Tibial artery (tissue), 4 donors: ENCODE results near the gene SPTBN4.

Source experiments
- DNase-seq, 2 donors: peaks; one replicate each; pipeline ENCODE4 v3.0.0-alpha.2; 2019
- H3K27ac ChIP-seq, 2 donors: fragments of 200-600 bp; sonication (generic) in 1 of 2; 1 replicate in 1 of 2; 2 replicates in 1 of 2; pipeline ENCODE4 v1.5.1; 2018 to 2019; ENCODE audit warnings: mild to moderate bottlenecking in 1 of 2
- H3K27me3 ChIP-seq, 2 donors: fragments of 200-600 bp; sonication (generic) in 1 of 2; one replicate each; pipeline versions ENCODE4 v1.5.1 to v1.6.0; 2016 to 2019
- H3K36me3 ChIP-seq, 3 donors: fragments of 200-600 bp; sonication (generic) in 2 of 3; one replicate each; pipeline ENCODE4 v1.5.1; 2016 to 2019; ENCODE audit warnings: mild to moderate bottlenecking in 2 of 3
- H3K4me1 ChIP-seq, 4 donors: fragments of 200-600 bp; sonication (generic) in 2 of 4; 1 replicate in 3 of 4; 2 replicates in 1 of 4; pipeline ENCODE4 v1.5.1; 2016 to 2019
- H3K4me3 ChIP-seq, 2 donors: fragments of 200-600 bp; sonication (generic) in 1 of 2; 1 replicate in 1 of 2; 2 replicates in 1 of 2; pipeline ENCODE4 v1.5.1; 2018 to 2019; ENCODE audit warnings: mild to moderate bottlenecking in 2 of 2
- H3K9me3 ChIP-seq, 3 donors: fragments of 200-600 bp; sonication (generic) in 1 of 3; one replicate each; pipeline ENCODE4 v1.5.1; 2016 to 2019
- intact Hi-C: fragments of 100-400 bp; cut with DNase I; formaldehyde crosslinking; loops from one replicate; pipeline ENCODE4 v1.15.0; 2023; ENCODE audit warnings: low total_unique reads
- TF ChIP-seq, protein P1 (sequence below), 2 experiments: fragments of 200-600 bp in 1 of 2; fragments of 450-650 bp in 1 of 2; IDR thresholded peaks; one replicate each; pipeline ENCODE4 v1.5.1; 2017 to 2019; ENCODE audit warnings: antibody characterized with exemption in 2 of 2, mild to moderate bottlenecking in 1 of 2, moderate library complexity in 1 of 2

The SPTBN4 gene

GRCh38 chr19:40464059-40465024 is 2.5 kb upstream of the SPTBN4 start:
- TF ChIP-seq, protein P1, sequence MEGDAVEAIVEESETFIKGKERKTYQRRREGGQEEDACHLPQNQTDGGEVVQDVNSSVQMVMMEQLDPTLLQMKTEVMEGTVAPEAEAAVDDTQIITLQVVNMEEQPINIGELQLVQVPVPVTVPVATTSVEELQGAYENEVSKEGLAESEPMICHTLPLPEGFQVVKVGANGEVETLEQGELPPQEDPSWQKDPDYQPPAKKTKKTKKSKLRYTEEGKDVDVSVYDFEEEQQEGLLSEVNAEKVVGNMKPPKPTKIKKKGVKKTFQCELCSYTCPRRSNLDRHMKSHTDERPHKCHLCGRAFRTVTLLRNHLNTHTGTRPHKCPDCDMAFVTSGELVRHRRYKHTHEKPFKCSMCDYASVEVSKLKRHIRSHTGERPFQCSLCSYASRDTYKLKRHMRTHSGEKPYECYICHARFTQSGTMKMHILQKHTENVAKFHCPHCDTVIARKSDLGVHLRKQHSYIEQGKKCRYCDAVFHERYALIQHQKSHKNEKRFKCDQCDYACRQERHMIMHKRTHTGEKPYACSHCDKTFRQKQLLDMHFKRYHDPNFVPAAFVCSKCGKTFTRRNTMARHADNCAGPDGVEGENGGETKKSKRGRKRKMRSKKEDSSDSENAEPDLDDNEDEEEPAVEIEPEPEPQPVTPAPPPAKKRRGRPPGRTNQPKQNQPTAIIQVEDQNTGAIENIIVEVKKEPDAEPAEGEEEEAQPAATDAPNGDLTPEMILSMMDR (IDR thresholded peaks at IDR 0.05), result peak; percentile 85
- Histone ChIP-seq H3K4me1 (peaks cover 0 to 39% (median 30%) of the 10 kb centered on the region in 4 donors), H3K4me3 (peak overlapping the region; percentile 67 to 82), H3K9me3 (no peaks in the 10 kb centered on the region), H3K27ac (peak overlapping the region; percentile 90 to 92), H3K27me3 (no peaks in the 10 kb centered on the region), H3K36me3 (no peaks in the 10 kb centered on the region)
- DNase-seq, result peak; percentile 90 to 92
- intact Hi-C loops, result loop anchor here (10.0 kb wide), 1 partner anchor 130 kb away; no protein-coding TSS in a partner anchor

- H3K9me3 ChIP-seq, result no peaks in the 10 kb centered on the region
- TF ChIP-seq, protein P1 (IDR thresholded peaks at IDR 0.05), result no peak
- peaks cover 0 to 39% (median 30%) of the 10 kb centered on the region in 4 donors for H3K4me1 ChIP-seq
- peak overlapping the region; percentile 67 to 82 for H3K4me3 ChIP-seq
- intact Hi-C loops, result loop anchor here (10.0 kb wide), 1 partner anchor 130 kb away; no protein-coding TSS in a partner anchor
- DNase-seq, result peak in 1 of 2 donors; percentile 76
- H3K27ac ChIP-seq, result peak overlapping the region; percentile 90 to 92
- no peaks in the 10 kb centered on the region for H3K36me3 ChIP-seq
- no peaks in the 10 kb centered on the region for H3K27me3 ChIP-seq
Observed at GRCh38 chr19:40465025-40465556, 1.7 kb upstream of the SPTBN4 start.

- H3K36me3 ChIP-seq, result no peaks in the 10 kb centered on the region
- peak within 1 kb of the TSS; percentile 67 to 82 for H3K4me3 ChIP-seq
- TF ChIP-seq, protein P1 (IDR thresholded peaks at IDR 0.05), result no peak
- peaks cover 0 to 39% (median 30%) of the 10 kb centered on the region in 4 donors for H3K4me1 ChIP-seq
- peak within 1 kb of the TSS; percentile 90 to 92 for H3K27ac ChIP-seq
- H3K9me3 ChIP-seq, result no peaks in the 10 kb centered on the region
- H3K27me3 ChIP-seq, result no peaks in the 10 kb centered on the region
- intact Hi-C loops, result loop anchor here (10.0 kb wide), 1 partner anchor 129 kb away; no protein-coding TSS in a partner anchor
- DNase-seq, result peak; percentile 100
Observed at GRCh38 chr19:40465557-40466218, 1.1 kb upstream of the SPTBN4 start, which contains the start of gene BLVRB. BLVRB (minus strand) TSS chr19:40465745; CDS start chr19:40465688, 57 bp downstream.

- Histone ChIP-seq H3K36me3 (no peaks in the 10 kb centered on the region), H3K27ac (peak overlapping the region; percentile 69 to 92), H3K4me3 (peak overlapping the region; percentile 47 to 82), H3K27me3 (no peaks in the 10 kb centered on the region), H3K9me3 (no peaks in the 10 kb centered on the region), H3K4me1 (peaks cover 0 to 36% (median 28%) of the 10 kb centered on the region in 4 donors)
- peak; percentile 46 to 72 for DNase-seq
- intact Hi-C loops, result loop anchor here (10.0 kb wide), 1 partner anchor 128 kb away; no protein-coding TSS in a partner anchor
- TF ChIP-seq, protein P1 (IDR thresholded peaks at IDR 0.05), result no peak
Observed at GRCh38 chr19:40466219-40466984, 399 bp upstream of the SPTBN4 start.
